ENCODE data around the gene APLF.

The APLF gene

GRCh38 chr2:68627615-68628014, 160.2 kb downstream of the APLF start:
- FAIRE-seq: no peak
- no peak for DNase-seq (ENCODE audit: insufficient read length, low spot score)

Measured in GM19239 (cell line).